ENCODE measurements around the gene MTURN. TPM values are rescaled to one million over a fixed set of nuclear protein-coding genes. Genes with fewer than 3 reads are reported as not detected.

MTURN gene
- total and polyA plus RNA-seq, 2 donors (not counting 1 experiment from before 2014, with no cell fraction given) = 4.5 to 13.9 TPM

- no peak overlapping the region for H3K27ac ChIP-seq (ENCODE audit: low read length in 2 of 2)
- H3K4me1 ChIP-seq (ENCODE audit: control insufficient read depth in 2 of 2, insufficient read depth in 2 of 2, low read length in 2 of 2) = peaks cover 9 to 11% of the 10 kb centered on the region in 2 donors
- no peak overlapping the region for H3K4me3 ChIP-seq (ENCODE audit: control extremely low read depth in 1 of 5, extremely low read depth in 1 of 5, insufficient read depth in 1 of 5, low read depth in 2 of 5, low read length in 4 of 5)
- H3K27me3 ChIP-seq (replicated peaks in 1 of 4; ENCODE audit: control extremely low read depth in 1 of 4, control insufficient read depth in 3 of 4, insufficient read depth in 4 of 4, low read length in 3 of 4) = no peaks in the 10 kb centered on the region
- H3K27ac Mint-ChIP-seq = no peak overlapping the region
- TF ChIP-seq EZH2 (IDR thresholded peaks at IDR 0.05; ENCODE audit: borderline replicate concordance, insufficient read depth, low read depth, low read length, poor library complexity, severe bottlenecking) = no peak
- TF ChIP-seq CTCF (IDR thresholded peaks at IDR 0.05) = no peak
- no peak overlapping the region for H3K9ac ChIP-seq (ENCODE audit: low read length)
- H4K20me1 ChIP-seq (ENCODE audit: control insufficient read depth, insufficient read depth, low read length, poor library complexity, severe bottlenecking) = no peaks in the 10 kb centered on the region
- WGBS (ENCODE audit: insufficient coverage) = no CpG with 5 or more reads among the region's 5 CpGs
- ChIA-PET CTCF (interaction anchor here (0.7 to 1.2 kb wide), 2 partner anchors 8 to 37 kb away, joined by 3 read pairs; no protein-coding TSS in a partner anchor), POLR2A (no interaction called here)
- H3K27me3 Mint-ChIP-seq = no peaks in the 10 kb centered on the region
- H3K9me3 Mint-ChIP-seq (ENCODE audit: insufficient read depth) = peaks cover 12% of the 10 kb centered on the region
- no peak overlapping the region for H2AFZ ChIP-seq (ENCODE audit: insufficient read depth, low read depth, low read length, poor library complexity, severe bottlenecking)
- ATAC-seq (ENCODE audit: low read depth) = no peak
- peaks cover 10% of the 10 kb centered on the region for H3K4me1 Mint-ChIP-seq
- intact Hi-C loops (cut with micrococcal nuclease) = no loop called here
- H3K4me3 Mint-ChIP-seq = no peak overlapping the region
- no peak for DNase-seq
- peaks cover 0 to 9% (median 8%) of the 10 kb centered on the region in 3 donors for H3K9me3 ChIP-seq (ENCODE audit: control extremely low read depth in 1 of 3, control insufficient read depth in 2 of 3, insufficient read depth in 1 of 3, low read length in 2 of 3)
- no peaks in the 10 kb centered on the region for H3K79me2 ChIP-seq (ENCODE audit: control insufficient read depth, insufficient read depth, low read length)
- no peak overlapping the region for H3K4me2 ChIP-seq (replicated peaks; ENCODE audit: low read depth, low read length, poor library complexity, severe bottlenecking)
- H3K36me3 ChIP-seq (replicated peaks in 1 of 2; ENCODE audit: control extremely low read depth in 1 of 2, control insufficient read depth in 1 of 2, extremely low read depth in 1 of 2, insufficient read depth in 2 of 2, low read length in 1 of 2) = no peaks in the 10 kb centered on the region
These were observed 22.6 kb upstream of the MTURN start for GRCh38 chr7:30112103-30112713.

- Histone ChIP-seq H3K36me3 (replicated peaks in 1 of 2; ENCODE audit: control extremely low read depth in 1 of 2, control insufficient read depth in 1 of 2, extremely low read depth in 1 of 2, insufficient read depth in 2 of 2, low read length in 1 of 2) (no peaks in the 10 kb centered on the region), H3K27me3 (replicated peaks in 1 of 4; ENCODE audit: control extremely low read depth in 1 of 4, control insufficient read depth in 3 of 4, insufficient read depth in 4 of 4, low read length in 3 of 4) (no peaks in the 10 kb centered on the region), H4K20me1 (ENCODE audit: control insufficient read depth, insufficient read depth, low read length, poor library complexity, severe bottlenecking) (no peaks in the 10 kb centered on the region), H3K4me2 (replicated peaks; ENCODE audit: low read depth, low read length, poor library complexity, severe bottlenecking) (no peak overlapping the region), H3K27ac (ENCODE audit: low read length in 2 of 2) (no peak overlapping the region), H3K4me3 (ENCODE audit: control extremely low read depth in 1 of 5, extremely low read depth in 1 of 5, insufficient read depth in 1 of 5, low read depth in 2 of 5, low read length in 4 of 5) (no peak overlapping the region), H2AFZ (ENCODE audit: insufficient read depth, low read depth, low read length, poor library complexity, severe bottlenecking) (no peak overlapping the region), H3K79me2 (ENCODE audit: control insufficient read depth, insufficient read depth, low read length) (no peaks in the 10 kb centered on the region), H3K9me3 (ENCODE audit: control extremely low read depth in 1 of 3, control insufficient read depth in 2 of 3, insufficient read depth in 1 of 3, low read length in 2 of 3) (peaks cover 0 to 9% (median 4%) of the 10 kb centered on the region in 3 donors), H3K9ac (ENCODE audit: low read length) (no peak overlapping the region), H3K4me1 (ENCODE audit: control insufficient read depth in 2 of 2, insufficient read depth in 2 of 2, low read length in 2 of 2) (peaks cover 9 to 11% of the 10 kb centered on the region in 2 donors)
- ChIA-PET CTCF (interaction anchor here (0.6 kb wide), 1 partner anchor 332 kb away, joined by 3 read pairs; no protein-coding TSS in a partner anchor), POLR2A (no interaction called here)
- Mint-ChIP-seq H3K27me3 (no peaks in the 10 kb centered on the region), H3K27ac (no peak overlapping the region), H3K4me1 (peaks cover 10% of the 10 kb centered on the region), H3K9me3 (ENCODE audit: insufficient read depth) (peaks cover 12% of the 10 kb centered on the region), H3K4me3 (no peak overlapping the region)
- intact Hi-C loops (cut with micrococcal nuclease) = no loop called here
- DNase-seq = no peak
- TF ChIP-seq CTCF (IDR thresholded peaks at IDR 0.05) = no peak
- no peak for TF ChIP-seq EZH2 (IDR thresholded peaks at IDR 0.05; ENCODE audit: borderline replicate concordance, insufficient read depth, low read depth, low read length, poor library complexity, severe bottlenecking)
- ATAC-seq (ENCODE audit: low read depth) = no peak
These were observed 21.6 kb upstream of the MTURN start for GRCh38 chr7:30113144-30113543.

Measured in B cell (primary cell).